Testis (tissue), 3 donors: ENCODE data around the gene NUBP2. TPM values are rescaled to one million over a fixed set of nuclear protein-coding genes. Genes with fewer than 3 reads are reported as not detected.
"Not testable (repeated sequence)": the region's sequence is repeated elsewhere in the genome, so short reads cannot be mapped to it uniquely, and the experiment has no call there.

Experiments
- DNase-seq: peaks from one replicate; pipeline ENCODE4 v3.0.0-alpha.2; 2019
- H3K27ac ChIP-seq, 2 donors: fragments of 200-600 bp; sonication (generic); one replicate each; pipeline ENCODE4 v1.5.1; 2019
- H3K27me3 ChIP-seq: fragments of 200-600 bp; sonication (generic); one replicate; pipeline ENCODE4 v1.5.1; 2019
- H3K36me3 ChIP-seq: fragments of 200-600 bp; sonication (generic); one replicate; pipeline ENCODE4 v1.5.1; 2017; ENCODE audit warnings: low read depth; ENCODE audit errors: missing control alignments
- H3K4me1 ChIP-seq: fragments of 200-600 bp; sonication (generic); one replicate; pipeline ENCODE4 v1.5.1; 2019
- H3K4me3 ChIP-seq, 2 donors: fragments of 200-600 bp; sonication (generic); one replicate each; pipeline ENCODE4 v1.5.1; 2017 to 2019
- H3K9me3 ChIP-seq: fragments of 200-600 bp; sonication (generic); one replicate; pipeline ENCODE4 v1.5.1; 2017
- CTCF ChIP-seq, 3 experiments: fragments of 450-650 bp in 2 of 3; fragments of 200-600 bp in 1 of 3; sonication (generic) in 1 of 3; IDR thresholded peaks; one replicate each; pipeline ENCODE4 v1.5.1; 2016 to 2019; ENCODE audit warnings: antibody characterized with exemption in 3 of 3, mild to moderate bottlenecking in 2 of 3, moderate library complexity in 1 of 3
- POLR2A ChIP-seq: fragments of 450-650 bp; IDR thresholded peaks from one replicate; pipeline ENCODE4 v1.6.1; 2017; ENCODE audit warnings: antibody characterized with exemption, mild to moderate bottlenecking, moderate library complexity
- WGBS, 2 donors: methylation state at CpG; one replicate each; pipeline ENCODE4 v1.1.5; 2018; 5-methylcytosine and 5-hydroxymethylcytosine counted together
- intact Hi-C: fragments of 100-400 bp; cut with DNase I; formaldehyde crosslinking; loops from one replicate; pipeline ENCODE4 v1.15.1; 2023; ENCODE audit warnings: low total_unique reads
- polyA plus RNA-seq: library from polyadenylated mRNA; stranded (reverse); fragments of 350-450 nt; fragmentation: Illumina TruSeq; extraction: RNeasy Lipid Tissue Mini Kit (QIAGEN cat#74804); gene quantifications from one replicate; pipeline ENCODE4 v1.2.3, GENCODE V29; 2014; ENCODE audit warnings: low read depth, low replicate concordance; ENCODE audit not compliant: insufficient read depth
- total RNA-seq, 2 donors: library from RNA; depleted of rRNA; stranded (reverse); fragments of >200 nt; gene quantifications; one replicate each; pipeline ENCODE4 v1.2.3, GENCODE V29; 2016

NUBP2 gene
- total and polyA plus RNA-seq, 3 donors from 2014 or later = 49.8 to 90.8 (median 81.5) TPM

DNA sequence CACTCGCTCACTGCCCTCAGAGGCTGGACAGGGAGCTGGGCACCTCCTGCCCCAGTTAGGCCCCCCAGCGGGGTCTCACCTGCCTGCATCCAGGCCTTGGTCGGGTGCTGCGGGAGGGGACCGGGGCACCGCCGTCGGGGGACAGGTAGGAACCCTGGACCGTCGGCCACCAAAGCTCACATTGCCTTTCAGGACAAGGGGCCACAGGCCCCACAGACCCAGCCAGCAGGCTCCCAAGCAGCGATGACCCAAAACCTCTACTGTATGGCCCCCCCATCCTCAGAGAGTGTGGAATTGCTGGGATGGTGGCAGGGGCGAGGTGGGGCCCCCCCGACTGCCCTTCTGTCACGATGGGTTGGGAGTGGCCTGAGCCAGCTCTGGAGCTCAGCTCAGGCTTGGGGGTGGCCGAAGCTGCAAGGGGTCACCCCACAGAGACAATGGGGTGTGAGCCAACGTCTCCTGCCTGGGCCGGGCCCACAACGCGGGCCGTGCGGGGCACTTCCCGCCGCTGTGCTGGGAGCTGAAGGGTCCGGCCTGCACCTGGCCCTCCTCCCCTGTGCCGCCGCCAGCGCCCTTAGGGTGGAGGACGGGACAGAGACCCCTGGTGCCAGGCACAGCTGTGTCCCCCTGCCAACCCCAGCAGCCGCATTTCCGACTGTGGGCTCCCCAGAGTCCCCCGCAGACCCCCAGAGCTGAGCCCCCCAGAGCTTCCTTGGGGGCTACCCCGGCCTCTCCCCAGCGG lies 10.2 kb downstream of the NUBP2 start:
- H3K36me3 ChIP-seq = no peaks in the 10 kb centered on the region
- TF ChIP-seq CTCF (IDR thresholded peaks at IDR 0.05) = no peak
- TF ChIP-seq POLR2A = no peak
- 87 to 91% methylated on average over 3 to 32 of the region's 33 CpGs for WGBS, 2 donors
- H3K9me3 ChIP-seq = no peaks in the 10 kb centered on the region
- H3K4me1 ChIP-seq = no peaks in the 10 kb centered on the region
- no peak overlapping the region for H3K4me3 ChIP-seq
- DNase-seq = no peak
- no peaks in the 10 kb centered on the region for H3K27me3 ChIP-seq
- intact Hi-C loops = no loop called here
- H3K27ac ChIP-seq = no peak overlapping the region

- H3K4me3 ChIP-seq = no peak within 1 kb of the TSS
- H3K27ac ChIP-seq = no peak within 1 kb of the TSS
- H3K4me1 ChIP-seq = no peaks in the 10 kb centered on the region
- no peaks in the 10 kb centered on the region for H3K9me3 ChIP-seq
- H3K27me3 ChIP-seq = no peaks in the 10 kb centered on the region
- no peak for DNase-seq
- TF ChIP-seq CTCF (IDR thresholded peaks at IDR 0.05) (no peak), POLR2A (no peak)
- WGBS, 2 donors = 57% methylated on average over 25 of the region's 28 CpGs; no CpG with 5 or more reads in 1 of the 2 donors
- no peaks in the 10 kb centered on the region for H3K36me3 ChIP-seq
- intact Hi-C loops = no loop called here
Observed at GRCh38 chr16:1793578-1794220, 10.9 kb downstream of the NUBP2 start, which contains the start of gene IGFALS. Gene IGFALS (minus strand): TSS chr16:1793705. CDS start chr16:1793652, 53 bp downstream.

GRCh38 chr16:1794221-1794871 lies 11.6 kb downstream of the NUBP2 start:
- no peaks in the 10 kb centered on the region for H3K9me3 ChIP-seq
- DNase-seq = no peak
- intact Hi-C loops = no loop called here
- no peak overlapping the region for H3K4me3 ChIP-seq
- H3K27ac ChIP-seq = no peak overlapping the region
- H3K4me1 ChIP-seq = no peaks in the 10 kb centered on the region
- H3K27me3 ChIP-seq = no peaks in the 10 kb centered on the region
- TF ChIP-seq POLR2A = no peak
- no peak for TF ChIP-seq CTCF (IDR thresholded peaks at IDR 0.05)
- 55 to 69% methylated on average over 9 to 18 of the region's 18 CpGs for WGBS, 2 donors
- no peaks in the 10 kb centered on the region for H3K36me3 ChIP-seq

GRCh38 chr16:1794908-1795666 lies 12.3 kb downstream of the NUBP2 start:
- H3K4me3 ChIP-seq = no peak overlapping the region
- DNase-seq = no peak
- TF ChIP-seq CTCF (IDR thresholded peaks at IDR 0.05) = no peak
- no peak for TF ChIP-seq POLR2A
- intact Hi-C loops = no loop called here
- H3K27me3 ChIP-seq = no peaks in the 10 kb centered on the region
- H3K36me3 ChIP-seq = no peaks in the 10 kb centered on the region
- no peaks in the 10 kb centered on the region for H3K4me1 ChIP-seq
- WGBS, 2 donors = 83 to 85% methylated on average over 31 to 32 of the region's 32 CpGs
- H3K9me3 ChIP-seq = no peaks in the 10 kb centered on the region
- H3K27ac ChIP-seq = no peak overlapping the region

GRCh38 chr16:1799263-1799662 lies 16.5 kb downstream of the NUBP2 start:
- 88 to 97% methylated on average over 4 to 5 of the region's 5 CpGs for WGBS, 2 donors
- H3K9me3 ChIP-seq, DNase-seq, H3K27ac ChIP-seq, H3K36me3 ChIP-seq, H3K4me1 ChIP-seq, H3K27me3 ChIP-seq, intact Hi-C loops, H3K4me3 ChIP-seq: not testable (repeated sequence)
